BJ (cell line): ENCODE data around the gene SOBP. TPM values are rescaled to one million over a fixed set of nuclear protein-coding genes. Genes with fewer than 3 reads are reported as not detected.

Experiments used
- CTCF ChIA-PET: fragments of 350-600 bp; formaldehyde crosslinking; extraction: SDS; loops from one replicate; lab custom pipeline; 2021; ENCODE audit warnings: antibody characterized with exemption, inconsistent platforms; lab: Yijun Ruan, JAX
- POLR2A ChIA-PET: fragments of 300-600 bp; sonication (Branson Sonifier 250); formaldehyde crosslinking; extraction: SDS; loops from one replicate; lab custom pipeline; 2021; ENCODE audit warnings: antibody characterized with exemption; lab: Charles Lee
- DNase-seq: peaks from one replicate; pipeline ENCODE4 v3.0.0-alpha.2; 2011; ENCODE audit warnings: low read depth
- H3K27me3 ChIP-seq: 2 replicates; pipeline ENCODE4 v1.6.0; 2011; ENCODE audit warnings: low read length; ENCODE audit not compliant: control insufficient read depth, insufficient read depth
- H3K36me3 ChIP-seq: 2 replicates; pipeline ENCODE4 v1.5.1; 2011; ENCODE audit warnings: low read length; ENCODE audit not compliant: control insufficient read depth, insufficient read depth
- H3K4me3 ChIP-seq: 2 replicates; pipeline ENCODE4 v1.5.1; 2011; ENCODE audit warnings: low read depth, mild to moderate bottlenecking, control low read depth, low read length
- polyA plus RNA-seq: library from polyadenylated mRNA; depleted of rRNA; stranded (reverse); fragments of >200 nt; gene quantifications from 2 replicates; pipeline ENCODE4 v1.2.3, GENCODE V29; 2011
- TF ChIP-seq, protein P1 (sequence below): IDR thresholded peaks from 2 replicates; pipeline ENCODE4 v1.5.1; 2011; ENCODE audit warnings: low read depth, mild to moderate bottlenecking, control low read depth, inconsistent platforms, low read length, moderate library complexity; ENCODE audit not compliant: insufficient read depth

SOBP gene
- polyA plus RNA-seq, 1 experiment: not detected

DNA sequence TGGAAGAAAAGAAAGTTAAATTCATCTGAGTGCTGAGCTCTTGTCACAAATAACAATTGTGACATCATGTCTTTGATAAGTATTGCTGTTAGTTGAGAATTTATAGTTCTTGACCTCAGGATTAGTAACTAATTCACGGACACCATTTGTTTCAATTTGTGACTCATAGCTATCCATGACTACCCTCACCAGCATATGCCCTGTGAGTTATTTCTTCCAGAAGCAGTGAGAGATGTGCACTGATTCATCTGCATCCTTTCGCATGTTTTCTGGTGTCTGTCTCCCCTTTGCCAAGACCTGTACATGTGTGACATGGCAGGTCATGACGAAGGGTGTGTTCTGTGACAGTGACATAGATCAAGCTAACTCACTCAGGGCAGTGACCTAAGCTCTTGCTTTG is 86.9 kb downstream of the SOBP start:
- TF ChIP-seq, protein P1, sequence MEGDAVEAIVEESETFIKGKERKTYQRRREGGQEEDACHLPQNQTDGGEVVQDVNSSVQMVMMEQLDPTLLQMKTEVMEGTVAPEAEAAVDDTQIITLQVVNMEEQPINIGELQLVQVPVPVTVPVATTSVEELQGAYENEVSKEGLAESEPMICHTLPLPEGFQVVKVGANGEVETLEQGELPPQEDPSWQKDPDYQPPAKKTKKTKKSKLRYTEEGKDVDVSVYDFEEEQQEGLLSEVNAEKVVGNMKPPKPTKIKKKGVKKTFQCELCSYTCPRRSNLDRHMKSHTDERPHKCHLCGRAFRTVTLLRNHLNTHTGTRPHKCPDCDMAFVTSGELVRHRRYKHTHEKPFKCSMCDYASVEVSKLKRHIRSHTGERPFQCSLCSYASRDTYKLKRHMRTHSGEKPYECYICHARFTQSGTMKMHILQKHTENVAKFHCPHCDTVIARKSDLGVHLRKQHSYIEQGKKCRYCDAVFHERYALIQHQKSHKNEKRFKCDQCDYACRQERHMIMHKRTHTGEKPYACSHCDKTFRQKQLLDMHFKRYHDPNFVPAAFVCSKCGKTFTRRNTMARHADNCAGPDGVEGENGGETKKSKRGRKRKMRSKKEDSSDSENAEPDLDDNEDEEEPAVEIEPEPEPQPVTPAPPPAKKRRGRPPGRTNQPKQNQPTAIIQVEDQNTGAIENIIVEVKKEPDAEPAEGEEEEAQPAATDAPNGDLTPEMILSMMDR: no peak
- POLR2A ChIA-PET: no interaction called here
- H3K4me3 ChIP-seq: no peak overlapping the region

DNA sequence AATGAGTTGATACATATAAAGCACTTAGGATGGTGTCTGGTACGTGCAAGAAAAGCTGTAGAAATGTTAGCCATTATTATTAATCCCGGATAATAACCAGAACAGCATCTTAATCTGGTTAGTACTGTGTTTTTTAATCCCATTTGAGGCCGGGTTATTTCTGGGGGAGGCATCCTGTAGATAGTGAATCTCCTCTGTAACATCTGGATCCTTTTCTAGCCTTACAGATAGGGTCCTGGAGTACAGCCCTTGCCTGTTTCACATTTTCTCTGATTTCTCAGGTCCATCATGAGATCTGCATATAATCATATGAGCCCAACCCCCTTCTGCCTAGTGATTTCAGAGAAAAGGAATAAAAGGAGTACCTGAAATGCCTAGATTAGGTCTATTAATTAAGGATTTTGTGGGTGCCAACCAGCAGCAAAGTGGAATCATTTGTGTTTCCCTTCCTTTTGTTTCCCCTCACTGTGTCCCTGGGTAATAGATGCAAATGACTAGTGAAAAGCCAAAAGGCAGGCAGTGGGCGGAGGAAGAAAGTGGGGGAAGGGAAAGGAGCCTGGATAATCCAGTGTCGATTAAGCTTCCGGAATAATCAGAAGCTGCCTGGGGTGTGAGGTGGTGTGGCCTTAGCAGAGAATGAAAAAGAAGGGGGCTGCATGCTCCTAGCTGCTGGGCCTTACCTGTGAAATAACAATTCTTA is 88.9 kb downstream of the SOBP start:
- Histone ChIP-seq H3K27me3 (no peaks in the 10 kb centered on the region; the same call in 1 of the 2 replicates), H3K36me3 (no peaks in the 10 kb centered on the region), H3K4me3 (no peak overlapping the region)
- DNase-seq: no peak
- TF ChIP-seq, protein P1: no peak
- CTCF ChIA-PET: no interaction called here
- POLR2A ChIA-PET: no interaction called here

More for the DNA sequence above, 86.9 kb downstream of the SOBP start:
- CTCF ChIA-PET: interaction anchor here (3.3 kb wide), 1 partner anchor 11 kb away, joined by 9 read pairs; no protein-coding TSS in a partner anchor
- no peaks in the 10 kb centered on the region; the same call in 1 of the 2 replicates for H3K27me3 ChIP-seq
- no peaks in the 10 kb centered on the region for H3K36me3 ChIP-seq
- no peak for DNase-seq

DNA sequence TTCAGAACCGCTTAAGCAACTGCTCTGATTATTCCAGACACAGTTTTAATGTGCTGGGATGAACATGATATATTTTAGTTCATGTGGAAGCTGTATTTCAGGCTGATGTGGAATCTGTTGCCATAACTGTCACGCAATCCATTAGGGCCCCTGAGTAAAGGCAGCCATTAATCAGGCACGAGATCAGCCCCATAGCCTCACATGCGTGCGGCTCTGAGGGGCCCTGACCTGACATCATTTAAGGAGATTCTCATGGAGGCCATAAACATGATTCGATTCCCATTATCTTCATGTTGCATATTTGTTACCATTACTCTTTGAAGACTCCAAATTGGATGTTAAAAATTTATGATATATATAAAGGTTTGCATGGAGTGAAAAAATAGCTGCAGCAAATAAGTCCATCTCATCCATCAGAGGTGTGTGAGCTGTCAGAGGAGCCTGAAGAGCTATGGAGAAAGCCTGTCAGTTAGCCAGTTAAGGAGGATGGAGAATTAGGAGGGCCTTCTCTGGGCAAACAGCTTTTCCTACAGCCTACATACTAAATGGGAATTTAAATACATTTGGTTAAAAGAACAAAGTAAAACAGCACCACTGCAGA is 89.6 kb downstream of the SOBP start:
- Histone ChIP-seq H3K4me3 (no peak overlapping the region), H3K27me3 (no peaks in the 10 kb centered on the region; the same call in 1 of the 2 replicates), H3K36me3 (no peaks in the 10 kb centered on the region)
- ChIA-PET POLR2A (no interaction called here), CTCF (no interaction called here)
- TF ChIP-seq, protein P1: no peak
- DNase-seq: no peak

DNA sequence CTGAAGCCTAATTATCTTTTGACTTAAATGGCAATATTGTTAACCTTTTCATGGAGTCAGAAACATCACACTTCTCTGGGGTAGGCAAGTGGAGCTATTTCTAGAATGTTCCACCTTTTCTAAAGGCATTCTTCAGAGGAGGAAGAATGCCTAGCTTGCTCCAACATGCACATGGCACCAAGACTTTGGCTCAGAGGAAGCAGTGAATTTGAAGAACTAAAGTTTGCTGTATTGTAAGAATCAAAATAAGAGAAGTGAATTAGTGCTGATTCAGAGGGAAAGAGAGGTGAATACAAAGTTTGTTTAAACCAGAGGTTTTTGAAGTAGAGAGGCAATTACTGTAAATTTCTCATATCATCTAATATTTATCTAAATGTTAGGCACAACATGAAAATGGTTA is 92.2 kb downstream of the SOBP start:
- ChIA-PET CTCF (no interaction called here), POLR2A (no interaction called here)
- TF ChIP-seq, protein P1: no peak
- H3K4me3 ChIP-seq: no peak overlapping the region
- H3K36me3 ChIP-seq: no peaks in the 10 kb centered on the region
- no peaks in the 10 kb centered on the region; the same call in 1 of the 2 replicates for H3K27me3 ChIP-seq
- no peak for DNase-seq

DNA sequence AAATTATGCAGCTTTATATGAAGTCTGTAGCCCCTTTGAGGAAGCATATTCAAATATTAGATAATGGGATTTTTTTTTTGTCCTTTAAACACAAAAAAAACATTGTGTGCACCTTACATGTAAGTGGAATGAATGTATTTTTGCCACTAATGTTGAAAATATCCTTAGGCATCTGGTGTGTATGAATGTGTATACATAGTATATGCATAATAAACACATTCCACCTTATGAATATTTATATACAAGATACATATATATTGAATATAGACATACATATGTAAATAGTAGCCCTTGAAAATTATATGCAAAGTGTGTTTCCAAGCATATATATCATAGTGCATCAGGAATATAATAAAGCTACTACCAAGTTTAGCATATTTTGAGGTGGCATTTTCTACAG is 94.8 kb downstream of the SOBP start:
- CTCF ChIA-PET: no interaction called here
- no peaks in the 10 kb centered on the region for H3K36me3 ChIP-seq
- POLR2A ChIA-PET: no interaction called here
- DNase-seq: no peak
- no peak overlapping the region for H3K4me3 ChIP-seq
- TF ChIP-seq, protein P1: no peak
- peaks cover 2% of the 10 kb centered on the region; the same call in 1 of the 2 replicates for H3K27me3 ChIP-seq
